ENCODE data around the gene ITGB2. TPM values are rescaled to one million over a fixed set of nuclear protein-coding genes. Genes with fewer than 3 reads are reported as not detected.

ITGB2 gene
- polyA plus RNA-seq, 1 of the 3 experiments (the other 2 are of a cell fraction): 0.77 TPM

- TF ChIP-seq, protein P1, sequence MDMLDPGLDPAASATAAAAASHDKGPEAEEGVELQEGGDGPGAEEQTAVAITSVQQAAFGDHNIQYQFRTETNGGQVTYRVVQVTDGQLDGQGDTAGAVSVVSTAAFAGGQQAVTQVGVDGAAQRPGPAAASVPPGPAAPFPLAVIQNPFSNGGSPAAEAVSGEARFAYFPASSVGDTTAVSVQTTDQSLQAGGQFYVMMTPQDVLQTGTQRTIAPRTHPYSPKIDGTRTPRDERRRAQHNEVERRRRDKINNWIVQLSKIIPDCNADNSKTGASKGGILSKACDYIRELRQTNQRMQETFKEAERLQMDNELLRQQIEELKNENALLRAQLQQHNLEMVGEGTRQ (IDR thresholded peaks at IDR 0.05; ENCODE audit: borderline replicate concordance, low read depth, low read length): no peak
- TF ChIP-seq TAF1 (IDR thresholded peaks at IDR 0.05; ENCODE audit: borderline replicate concordance, low read depth, low read length): no peak
- TF ChIP-seq, protein P2, sequence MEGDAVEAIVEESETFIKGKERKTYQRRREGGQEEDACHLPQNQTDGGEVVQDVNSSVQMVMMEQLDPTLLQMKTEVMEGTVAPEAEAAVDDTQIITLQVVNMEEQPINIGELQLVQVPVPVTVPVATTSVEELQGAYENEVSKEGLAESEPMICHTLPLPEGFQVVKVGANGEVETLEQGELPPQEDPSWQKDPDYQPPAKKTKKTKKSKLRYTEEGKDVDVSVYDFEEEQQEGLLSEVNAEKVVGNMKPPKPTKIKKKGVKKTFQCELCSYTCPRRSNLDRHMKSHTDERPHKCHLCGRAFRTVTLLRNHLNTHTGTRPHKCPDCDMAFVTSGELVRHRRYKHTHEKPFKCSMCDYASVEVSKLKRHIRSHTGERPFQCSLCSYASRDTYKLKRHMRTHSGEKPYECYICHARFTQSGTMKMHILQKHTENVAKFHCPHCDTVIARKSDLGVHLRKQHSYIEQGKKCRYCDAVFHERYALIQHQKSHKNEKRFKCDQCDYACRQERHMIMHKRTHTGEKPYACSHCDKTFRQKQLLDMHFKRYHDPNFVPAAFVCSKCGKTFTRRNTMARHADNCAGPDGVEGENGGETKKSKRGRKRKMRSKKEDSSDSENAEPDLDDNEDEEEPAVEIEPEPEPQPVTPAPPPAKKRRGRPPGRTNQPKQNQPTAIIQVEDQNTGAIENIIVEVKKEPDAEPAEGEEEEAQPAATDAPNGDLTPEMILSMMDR (IDR thresholded peaks at IDR 0.05): no peak
- TF ChIP-seq RCOR1 (IDR thresholded peaks at IDR 0.05; ENCODE audit: low read length): no peak
- TF ChIP-seq NFIC (IDR thresholded peaks at IDR 0.05; ENCODE audit: borderline replicate concordance): no peak
- TF ChIP-seq GATA2 (CRISPR knock-in tag; IDR thresholded peaks at IDR 0.05): no peak
- no peak for TF ChIP-seq USF1 (IDR thresholded peaks at IDR 0.05; ENCODE audit: borderline replicate concordance, low read depth)
Measured at GRCh38 chr21:44857127-44857892, 63.4 kb downstream of the ITGB2 start (continued).

DNA sequence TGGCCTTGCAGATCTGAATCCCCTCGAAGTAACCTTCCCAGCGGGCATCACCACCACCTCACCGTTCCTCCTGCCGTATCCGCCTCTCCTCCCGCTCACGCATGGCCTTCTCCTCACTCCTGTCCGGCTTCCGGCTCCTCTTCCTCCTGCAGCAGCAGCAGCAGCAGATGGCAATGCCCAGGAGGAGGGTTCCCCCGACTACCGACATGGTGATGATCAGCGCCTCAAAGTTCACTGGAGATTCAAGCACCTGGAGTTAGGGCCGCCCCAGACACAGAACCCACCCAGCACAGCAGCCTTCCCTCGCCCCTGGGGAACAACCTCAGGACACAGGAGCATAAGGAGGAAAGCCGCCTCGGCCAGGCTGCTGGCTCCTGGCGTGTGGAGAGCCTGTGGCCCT lies 64.6 kb downstream of the ITGB2 start:
- no peak overlapping the region for H3K4me3 ChIP-seq (ENCODE audit: low read depth in 2 of 2, low read length in 1 of 2)
- no peak for DNase-seq
- H2AFZ ChIP-seq (ENCODE audit: low read depth): no peak overlapping the region
- H3K4me2 ChIP-seq: no peak overlapping the region
- no peaks in the 10 kb centered on the region for H3K9me3 ChIP-seq
- peaks cover 100% of the 10 kb centered on the region for H4K20me1 ChIP-seq (ENCODE audit: insufficient read depth)
- H3K9me2 ChIP-seq: no peaks in the 10 kb centered on the region
- TF ChIP-seq ZBTB33 (IDR thresholded peaks at IDR 0.05; ENCODE audit: borderline replicate concordance, low read depth) (no peak), PBX3 (IDR thresholded peaks at IDR 0.05) (no peak), SIN3A (IDR thresholded peaks at IDR 0.05; ENCODE audit: borderline replicate concordance, low read depth, low read length) (no peak), TEAD4 (IDR thresholded peaks at IDR 0.05; ENCODE audit: borderline replicate concordance, insufficient read depth) (no peak), RXRA (IDR thresholded peaks at IDR 0.05; ENCODE audit: borderline replicate concordance, low read depth) (no peak), FOXM1 (IDR thresholded peaks at IDR 0.05; ENCODE audit: low read depth) (no peak), YY1 (IDR thresholded peaks at IDR 0.05; ENCODE audit: low read depth) (no peak), EP300 (IDR thresholded peaks at IDR 0.05; ENCODE audit: borderline replicate concordance in 1 of 2, low read depth in 1 of 2, low read length in 1 of 2) (no peak), EZH2phosphoT487 (IDR thresholded peaks at IDR 0.05; ENCODE audit: borderline replicate concordance, low read depth) (no peak), NRF1 (IDR thresholded peaks at IDR 0.05; ENCODE audit: low read depth, low read length) (no peak), RCOR1 (IDR thresholded peaks at IDR 0.05; ENCODE audit: low read length) (no peak), FOXJ3 (CRISPR knock-in tag; IDR thresholded peaks at IDR 0.05) (no peak)
- TF ChIP-seq, protein P2 (IDR thresholded peaks at IDR 0.05): no peak
- TF ChIP-seq, protein P1 (IDR thresholded peaks at IDR 0.05; ENCODE audit: borderline replicate concordance, low read depth, low read length): no peak
- H3K27me3 ChIP-seq (ENCODE audit: insufficient read depth): no peaks in the 10 kb centered on the region
- ChIA-PET CTCF (interaction anchor here (1.3 kb wide), 1 partner anchor 56 kb away, joined by 3 read pairs; no protein-coding TSS in a partner anchor), POLR2A (no interaction called here)
- H3F3A ChIP-seq (replicated peaks; ENCODE audit: insufficient read depth): no peaks in the 10 kb centered on the region
- no peak overlapping the region for H3K9ac ChIP-seq
- H3K36me3 ChIP-seq (replicated peaks in 1 of 2; ENCODE audit: control insufficient read depth in 1 of 2, insufficient read depth in 2 of 2, low read length in 1 of 2): peaks cover 45 to 79% of the 10 kb centered on the region in 2 experiments
- H3K4me1 ChIP-seq (ENCODE audit: control insufficient read depth in 1 of 2, insufficient read depth in 2 of 2, low read depth in 1 of 2, low read length in 1 of 2): no peaks in the 10 kb centered on the region
- H3K79me2 ChIP-seq (ENCODE audit: insufficient read depth): peaks cover 97% of the 10 kb centered on the region
- no peak overlapping the region for H3K27ac ChIP-seq (ENCODE audit: low read depth in 2 of 2, low read length in 1 of 2)
- WGBS (ENCODE audit: low lambda C conversion rate): 99% methylated on average over 17 of the region's 17 CpGs
